Calu3 (cell line): ENCODE results near the gene C20orf202. TPM values are rescaled to one million over a fixed set of nuclear protein-coding genes. Genes with fewer than 3 reads are reported as not detected.
"Not testable (repeated sequence)": the region's sequence is repeated elsewhere in the genome, so short reads cannot be mapped to it uniquely, and the experiment has no call there.

ENCODE experiments used
- BruUV-seq: library from RNA; stranded (reverse); fragments of 400-500 nt; replicated peaks from 2 replicates; lab custom pipeline; 2021; lab: Mats Ljungman, UMichigan
- CTCF ChIA-PET: fragments of 300-600 bp; sonication (Branson Sonifier 250); formaldehyde crosslinking; loops from one replicate; lab custom pipeline; 2022; ENCODE audit warnings: antibody characterized with exemption; lab: Charles Lee
- DNase-seq: peaks from one replicate; pipeline ENCODE4 v3.0.0; 2022
- H3K27ac Mint-ChIP-seq: one replicate; pipeline ENCODE4 v1.8.0; 2022; ENCODE audit warnings: mixed read lengths; ENCODE audit not compliant: unreplicated experiment
- H3K27me3 Mint-ChIP-seq: one replicate; pipeline ENCODE4 v1.8.0; 2022; ENCODE audit warnings: mixed read lengths; ENCODE audit not compliant: unreplicated experiment
- H3K36me3 Mint-ChIP-seq: one replicate; pipeline ENCODE4 v1.8.0; 2022; ENCODE audit warnings: mild to moderate bottlenecking, moderate library complexity, mixed read lengths; ENCODE audit not compliant: insufficient read depth, unreplicated experiment
- H3K4me1 Mint-ChIP-seq: one replicate; pipeline ENCODE4 v1.8.0; 2022; ENCODE audit warnings: mild to moderate bottlenecking, low read depth, mixed read lengths; ENCODE audit not compliant: unreplicated experiment
- H3K4me3 Mint-ChIP-seq: one replicate; pipeline ENCODE4 v1.8.0; 2022; ENCODE audit warnings: mild to moderate bottlenecking, low read depth, moderate library complexity, mixed read lengths; ENCODE audit not compliant: unreplicated experiment
- H3K9me3 Mint-ChIP-seq: one replicate; pipeline ENCODE4 v1.8.0; 2022; ENCODE audit warnings: low read depth, mixed read lengths; ENCODE audit not compliant: unreplicated experiment
- intact Hi-C: fragments of 100-400 bp; cut with micrococcal nuclease; formaldehyde crosslinking; loops from one replicate; pipeline ENCODE4 v1.10.0; 2022; ENCODE audit not compliant: unreplicated experiment
- total RNA-seq: library from RNA; stranded (reverse); gene quantifications from 2 replicates; pipeline ENCODE4 v1.2.3, GENCODE V29; 2022
- TF ChIP-seq, protein P1 (sequence below): fragments of 200-600 bp; IDR thresholded peaks from one replicate; pipeline ENCODE4 v1.8.0; 2022; ENCODE audit warnings: antibody characterized with exemption; ENCODE audit not compliant: unreplicated experiment

Gene C20orf202
- total RNA-seq, 1 experiment from 2014 or later = not detected

DNA sequence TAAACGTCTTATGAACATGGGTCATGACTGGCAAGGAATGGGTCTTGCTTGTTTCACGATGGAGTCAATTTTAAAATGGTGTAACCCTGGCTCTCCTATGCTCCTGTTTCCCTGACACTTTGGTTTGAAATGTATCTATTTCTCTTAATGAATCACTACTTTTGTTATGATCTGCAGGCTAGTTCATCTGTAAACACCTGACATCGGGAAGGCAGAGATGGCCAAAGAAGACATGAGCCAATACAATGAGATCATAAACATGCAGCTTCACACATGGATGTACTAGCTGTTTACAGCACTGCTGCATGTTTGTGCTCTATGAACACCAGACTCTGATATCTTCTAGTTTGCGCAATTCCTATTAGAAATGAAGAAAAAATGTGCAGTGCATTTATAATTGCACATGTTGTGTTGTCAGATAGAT is 11.6 kb downstream of the C20orf202 start:
- TF ChIP-seq, protein P1, sequence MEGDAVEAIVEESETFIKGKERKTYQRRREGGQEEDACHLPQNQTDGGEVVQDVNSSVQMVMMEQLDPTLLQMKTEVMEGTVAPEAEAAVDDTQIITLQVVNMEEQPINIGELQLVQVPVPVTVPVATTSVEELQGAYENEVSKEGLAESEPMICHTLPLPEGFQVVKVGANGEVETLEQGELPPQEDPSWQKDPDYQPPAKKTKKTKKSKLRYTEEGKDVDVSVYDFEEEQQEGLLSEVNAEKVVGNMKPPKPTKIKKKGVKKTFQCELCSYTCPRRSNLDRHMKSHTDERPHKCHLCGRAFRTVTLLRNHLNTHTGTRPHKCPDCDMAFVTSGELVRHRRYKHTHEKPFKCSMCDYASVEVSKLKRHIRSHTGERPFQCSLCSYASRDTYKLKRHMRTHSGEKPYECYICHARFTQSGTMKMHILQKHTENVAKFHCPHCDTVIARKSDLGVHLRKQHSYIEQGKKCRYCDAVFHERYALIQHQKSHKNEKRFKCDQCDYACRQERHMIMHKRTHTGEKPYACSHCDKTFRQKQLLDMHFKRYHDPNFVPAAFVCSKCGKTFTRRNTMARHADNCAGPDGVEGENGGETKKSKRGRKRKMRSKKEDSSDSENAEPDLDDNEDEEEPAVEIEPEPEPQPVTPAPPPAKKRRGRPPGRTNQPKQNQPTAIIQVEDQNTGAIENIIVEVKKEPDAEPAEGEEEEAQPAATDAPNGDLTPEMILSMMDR = no peak
- intact Hi-C loops = no loop called here

GRCh38 chr20:1215386-1216170 is 12.3 kb downstream of the C20orf202 start:
- H3K36me3 Mint-ChIP-seq = no peaks in the 10 kb centered on the region
- H3K4me1 Mint-ChIP-seq = peaks cover 6% of the 10 kb centered on the region
- CTCF ChIA-PET = no interaction called here
- DNase-seq = no peak
- no peak overlapping the region for H3K27ac Mint-ChIP-seq
- H3K27me3 Mint-ChIP-seq = peaks cover 74% of the 10 kb centered on the region
- H3K4me3 Mint-ChIP-seq = no peak overlapping the region
- intact Hi-C loops = no loop called here
- H3K9me3 Mint-ChIP-seq = no peaks in the 10 kb centered on the region
- TF ChIP-seq, protein P1 = no peak
- BruUV-seq = no TSS peak

More for the DNA sequence above, 11.6 kb downstream of the C20orf202 start:
- Mint-ChIP-seq H3K27ac (no peak overlapping the region), H3K9me3 (no peaks in the 10 kb centered on the region), H3K27me3 (peaks cover 74% of the 10 kb centered on the region), H3K4me3 (no peak overlapping the region), H3K4me1 (peaks cover 6% of the 10 kb centered on the region), H3K36me3 (peaks cover 5% of the 10 kb centered on the region)
- DNase-seq = no peak
- CTCF ChIA-PET = no interaction called here
- BruUV-seq = no TSS peak

DNA sequence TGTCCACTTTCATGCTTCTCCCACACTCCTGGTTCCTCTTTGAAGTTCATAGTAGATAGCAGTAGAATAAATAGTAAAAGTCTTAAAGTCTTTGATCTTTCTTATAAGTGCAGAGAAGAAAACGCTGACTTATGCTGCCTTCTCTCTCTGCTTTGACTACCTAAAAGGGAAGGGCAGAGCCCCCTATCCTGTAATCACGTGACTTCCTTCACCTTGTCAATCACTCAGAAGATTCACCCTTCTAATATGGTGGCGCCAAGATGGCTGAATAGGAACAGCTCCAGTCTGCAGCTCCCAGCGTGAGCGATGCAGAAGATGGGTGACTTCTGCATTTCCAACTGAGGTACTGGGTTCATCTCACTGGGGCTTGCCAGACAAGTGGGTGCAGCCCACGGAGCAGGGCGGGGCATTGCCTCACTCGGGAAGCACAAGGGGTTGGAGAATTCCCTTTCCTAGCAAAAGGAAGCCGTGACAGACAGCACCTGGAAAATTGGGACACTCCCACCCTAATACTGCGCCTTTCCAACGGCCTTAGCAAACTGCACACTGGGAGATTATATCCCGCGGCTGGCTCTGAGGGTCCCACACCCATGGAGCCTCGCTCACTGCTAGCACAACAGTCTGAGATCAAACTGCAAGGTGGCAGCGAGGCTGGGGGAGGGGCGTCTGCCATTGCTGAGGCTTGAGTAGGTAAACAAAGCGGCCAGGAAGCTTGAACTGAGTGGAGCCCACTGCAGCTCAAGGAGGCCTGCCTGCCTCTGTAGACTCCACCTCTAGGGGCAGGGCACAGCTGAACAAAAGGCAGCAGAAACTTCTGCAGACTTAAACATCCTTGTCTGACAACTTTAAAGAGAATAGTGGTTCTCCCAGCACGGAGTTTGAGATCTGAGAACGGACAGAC is 13.5 kb downstream of the C20orf202 start:
- H3K36me3 Mint-ChIP-seq, H3K9me3 Mint-ChIP-seq, H3K27ac Mint-ChIP-seq, intact Hi-C loops, H3K4me1 Mint-ChIP-seq, H3K4me3 Mint-ChIP-seq, DNase-seq, BruUV-seq, CTCF ChIA-PET: not testable (repeated sequence)
- H3K27me3 Mint-ChIP-seq = peaks cover 74% of the 10 kb centered on the region

DNA sequence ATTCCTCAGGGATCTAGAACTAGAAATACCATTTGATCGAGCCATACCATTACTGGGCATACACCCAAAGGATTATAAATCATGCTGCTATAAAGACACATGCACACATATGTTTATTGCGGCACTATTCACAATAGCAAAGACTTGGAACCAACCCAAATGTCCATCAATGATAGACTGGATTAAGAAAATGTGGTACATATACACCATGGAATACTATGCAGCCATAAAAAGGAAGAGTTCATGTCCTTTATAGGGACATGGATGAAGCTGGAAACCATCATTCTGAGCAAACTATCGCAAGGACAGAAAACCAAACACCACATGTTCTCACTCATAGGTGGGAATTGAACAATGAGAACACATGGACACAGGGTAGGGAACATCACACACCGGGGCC is 19.5 kb downstream of the C20orf202 start:
- H3K36me3 Mint-ChIP-seq = peaks cover 13% of the 10 kb centered on the region
- BruUV-seq = not testable (repeated sequence)

DNA sequence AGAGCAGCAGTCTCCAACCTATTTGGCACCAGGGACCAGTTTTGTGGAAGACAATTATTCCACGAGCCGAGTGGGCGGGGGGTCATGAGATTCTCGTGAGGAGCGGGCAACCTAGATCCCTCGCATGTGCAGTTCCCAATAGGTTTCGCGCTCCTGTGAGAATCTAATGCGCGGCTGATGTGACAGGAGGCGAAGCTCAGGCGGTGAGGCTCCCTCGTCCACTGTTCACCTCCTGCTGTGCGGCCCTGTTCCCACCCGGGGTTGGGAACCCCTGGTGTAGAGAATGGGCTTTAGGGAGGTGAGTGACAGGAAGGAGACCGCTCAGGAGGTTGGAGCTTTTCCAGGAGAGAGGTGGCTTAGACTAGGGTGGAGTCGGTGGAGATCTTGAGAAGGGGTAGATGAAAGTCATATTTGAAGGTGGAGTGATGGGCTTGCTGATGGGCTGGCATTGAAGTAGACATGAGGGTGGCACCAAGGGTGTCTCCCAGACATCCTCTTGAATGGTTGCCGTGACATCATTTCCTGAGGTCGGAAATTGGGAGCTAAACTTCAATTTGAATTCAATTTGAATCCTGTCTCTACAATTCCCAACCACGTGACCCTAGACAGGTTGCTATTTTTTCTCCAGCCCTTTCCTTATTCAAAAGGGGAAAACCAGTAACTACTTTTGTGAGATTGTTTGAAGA is 21.1 kb downstream of the C20orf202 start:
- H3K9me3 Mint-ChIP-seq = peaks cover 2% of the 10 kb centered on the region
- intact Hi-C loops = no loop called here
- H3K36me3 Mint-ChIP-seq = peaks cover 13% of the 10 kb centered on the region
- no TSS peak for BruUV-seq
- H3K4me3 Mint-ChIP-seq = no peak overlapping the region
- TF ChIP-seq, protein P1 = no peak
- H3K27me3 Mint-ChIP-seq = peaks cover 50% of the 10 kb centered on the region
- no peak overlapping the region for H3K27ac Mint-ChIP-seq
- no peak for DNase-seq
- CTCF ChIA-PET = no interaction called here
- H3K4me1 Mint-ChIP-seq = no peaks in the 10 kb centered on the region

More for the DNA sequence above, 19.5 kb downstream of the C20orf202 start:
- H3K9me3 Mint-ChIP-seq, H3K4me1 Mint-ChIP-seq, intact Hi-C loops, CTCF ChIA-PET, DNase-seq, H3K4me3 Mint-ChIP-seq, H3K27ac Mint-ChIP-seq: not testable (repeated sequence)
- peaks cover 64% of the 10 kb centered on the region for H3K27me3 Mint-ChIP-seq
